Neuronal stem cell (in vitro differentiated cells): ENCODE measurements around the gene PEF1.

Experiments
- DNase-seq: peaks from one replicate; pipeline ENCODE4 v3.0.0-alpha.2; 2013; ENCODE audit warnings: low spot score
- H2AFZ ChIP-seq: one replicate; pipeline ENCODE4 v1.6.1; 2013; ENCODE audit warnings: mild to moderate bottlenecking, low read length, inconsistent platforms
- H2AK5ac ChIP-seq: 2 replicates; pipeline ENCODE4 v1.6.1; 2013; ENCODE audit warnings: low read depth, mild to moderate bottlenecking, inconsistent platforms, low read length, moderate library complexity, mixed read lengths
- H2BK120ac ChIP-seq: 2 replicates; pipeline ENCODE4 v1.6.1; 2013; ENCODE audit warnings: low read depth, mild to moderate bottlenecking, inconsistent platforms, low read length, moderate library complexity, mixed read lengths
- H2BK12ac ChIP-seq: one replicate; pipeline ENCODE4 v1.6.1; 2013; ENCODE audit warnings: low read length, inconsistent platforms
- H2BK15ac ChIP-seq: 2 replicates; pipeline ENCODE4 v1.6.1; 2013; ENCODE audit warnings: mild to moderate bottlenecking, low read length, inconsistent platforms, mixed read lengths
- H2BK5ac ChIP-seq: one replicate; pipeline ENCODE4 v1.6.1; 2013; ENCODE audit warnings: inconsistent platforms, mild to moderate bottlenecking, low read length, moderate library complexity
- H3K14ac ChIP-seq: one replicate; pipeline ENCODE4 v1.6.1; 2013; ENCODE audit warnings: low read length, inconsistent platforms
- H3K18ac ChIP-seq: 2 replicates; pipeline ENCODE4 v1.6.1; 2013; ENCODE audit warnings: low read length, inconsistent platforms
- H3K23ac ChIP-seq: 2 replicates; pipeline ENCODE4 v1.6.1; 2013; ENCODE audit warnings: low read depth, mild to moderate bottlenecking, mixed read lengths, low read length, inconsistent platforms; ENCODE audit not compliant: poor library complexity
- H3K27ac ChIP-seq: replicated peaks from 3 replicates; pipeline ENCODE4 v1.5.1; 2013; ENCODE audit warnings: low read length, inconsistent platforms
- H3K27me3 ChIP-seq, 3 experiments: 2 replicates each; pipeline ENCODE4 v1.6.1; 2013; ENCODE audit warnings: low read length in 3 of 3, mild to moderate bottlenecking in 2 of 3, inconsistent platforms in 1 of 3, low read depth in 1 of 3, mixed read lengths in 1 of 3, moderate library complexity in 1 of 3; ENCODE audit not compliant: control insufficient read depth in 3 of 3, insufficient read depth in 3 of 3
- H3K36me3 ChIP-seq, 2 donors: replicated peaks in 1 of 2; 2 replicates each; pipeline ENCODE4 v1.6.1; 2013; ENCODE audit warnings: low read length in 2 of 2; ENCODE audit not compliant: control insufficient read depth in 2 of 2, insufficient read depth in 2 of 2
- H3K4ac ChIP-seq: 2 replicates; pipeline ENCODE4 v1.6.1; 2013; ENCODE audit warnings: inconsistent platforms, mild to moderate bottlenecking, low read length, moderate library complexity
- H3K4me1 ChIP-seq, 2 donors: 1 replicate in 1 of 2; 2 replicates in 1 of 2; pipeline ENCODE4 v1.6.1; 2013; ENCODE audit warnings: low read length in 2 of 2, low read depth in 1 of 2; ENCODE audit not compliant: control insufficient read depth in 2 of 2, insufficient read depth in 1 of 2
- H3K4me2 ChIP-seq: one replicate; pipeline ENCODE4 v1.6.1; 2013; ENCODE audit warnings: mild to moderate bottlenecking, low read length, inconsistent platforms; ENCODE audit not compliant: insufficient read depth, poor library complexity, severe bottlenecking
- H3K4me3 ChIP-seq, 2 donors: 2 replicates each; pipeline ENCODE4 v1.5.1; 2013; ENCODE audit warnings: low read length in 2 of 2, mild to moderate bottlenecking in 2 of 2, inconsistent platforms in 1 of 2, moderate library complexity in 1 of 2
- H3K79me1 ChIP-seq: one replicate; pipeline ENCODE4 v1.6.1; 2013; ENCODE audit warnings: low read depth, mild to moderate bottlenecking, inconsistent platforms, low read length, moderate library complexity
- H3K9ac ChIP-seq: one replicate; pipeline ENCODE4 v1.6.1; 2013; ENCODE audit warnings: mild to moderate bottlenecking, low read depth, low read length, inconsistent platforms; ENCODE audit not compliant: poor library complexity
- H3K9me3 ChIP-seq, 2 donors: replicated peaks in 1 of 2; 2 replicates each; pipeline versions ENCODE3 to v1.6.1; 2013; ENCODE audit warnings: low read length in 2 of 2, mild to moderate bottlenecking in 2 of 2, inconsistent platforms in 1 of 2, low read depth in 1 of 2, mixed read lengths in 1 of 2, moderate library complexity in 1 of 2; ENCODE audit not compliant: control insufficient read depth in 2 of 2, insufficient read depth in 1 of 2
- H4K8ac ChIP-seq: one replicate; pipeline ENCODE4 v1.6.1; 2013; ENCODE audit warnings: low read depth, mild to moderate bottlenecking, inconsistent platforms, low read length, moderate library complexity
- H4K91ac ChIP-seq: one replicate; pipeline ENCODE4 v1.6.1; 2013; ENCODE audit warnings: low read length, low read depth, mild to moderate bottlenecking, inconsistent platforms; ENCODE audit not compliant: poor library complexity
- WGBS, 2 donors: extraction: QIAGEN DNeasy Blood & Tissue Kit; methylation state at CpG; one replicate each; pipeline ENCODE4 v1.1.7; 2013; ENCODE audit warnings: missing lambda C conversion rate in 2 of 2, mixed read lengths in 1 of 2; ENCODE audit not compliant: insufficient read length in 2 of 2, insufficient replicate concordance in 1 of 2; ENCODE audit errors: extremely low coverage in 2 of 2; 5-methylcytosine and 5-hydroxymethylcytosine counted together

The PEF1 gene

DNA sequence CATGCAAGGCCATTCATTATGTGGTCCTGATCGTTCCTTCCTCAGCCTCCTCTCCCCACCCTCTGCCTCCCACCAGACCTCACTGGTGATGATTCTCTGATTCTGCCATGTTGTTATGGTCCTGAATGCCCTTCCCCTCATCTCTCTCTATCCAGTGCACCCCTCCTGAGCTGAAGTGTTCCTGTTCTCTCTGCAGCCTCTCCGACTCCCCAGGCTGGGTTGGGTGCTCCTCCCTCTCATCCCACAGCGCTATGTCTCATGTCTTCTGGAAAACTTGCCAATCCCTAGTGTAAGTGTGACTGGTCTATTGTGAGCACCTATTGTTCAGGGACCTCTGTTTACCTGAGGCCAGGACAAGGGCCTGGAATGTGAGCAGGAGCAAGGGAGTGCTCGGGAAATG lies 11.1 kb upstream of the PEF1 start:
- Histone ChIP-seq H3K4me2 (no peak overlapping the region), H4K91ac (no peak overlapping the region), H3K4ac (no peak overlapping the region), H2AFZ (no peak overlapping the region), H3K4me3 (no peak overlapping the region), H3K23ac (no peak overlapping the region), H3K14ac (no peak overlapping the region), H3K36me3 (no peaks in the 10 kb centered on the region), H3K27ac (no peak overlapping the region), H2BK120ac (no peak overlapping the region), H2BK15ac (no peak overlapping the region), H3K79me1 (no peaks in the 10 kb centered on the region), H3K9me3 (no peaks in the 10 kb centered on the region), H3K18ac (no peak overlapping the region), H2BK12ac (no peak overlapping the region), H3K4me1 (peaks cover 3 to 7% of the 10 kb centered on the region in 2 donors), H3K9ac (no peak overlapping the region), H2AK5ac (no peak overlapping the region), H4K8ac (no peak overlapping the region), H2BK5ac (no peak overlapping the region), H3K27me3 (peaks cover 0 to 52% (median 0%) of the 10 kb centered on the region in 3 experiments)
- WGBS, 2 donors: no CpG with 5 or more reads among the region's 4 CpGs
- DNase-seq: no peak

DNA sequence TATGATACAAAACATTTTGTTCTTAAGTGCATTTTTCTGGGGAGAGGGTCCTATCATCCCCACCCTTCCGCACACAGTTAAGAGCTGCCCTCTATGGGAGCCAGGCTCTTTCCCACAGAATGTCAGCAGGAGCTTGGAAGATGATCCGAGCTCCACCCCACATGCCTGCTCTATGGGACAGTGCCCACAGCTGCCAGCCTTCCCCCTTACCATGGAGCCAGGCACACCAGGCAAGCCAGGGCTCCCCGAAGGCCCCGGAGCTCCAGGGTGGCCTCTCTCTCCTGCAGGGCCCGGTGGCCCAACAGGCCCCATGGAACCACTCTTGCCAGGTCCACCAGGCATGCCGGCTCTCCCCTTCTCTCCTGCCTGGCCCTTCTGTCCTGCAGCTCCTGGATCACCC lies 10.4 kb upstream of the PEF1 start:
- no peak overlapping the region for H2BK12ac ChIP-seq
- H3K36me3 ChIP-seq: no peaks in the 10 kb centered on the region
- H3K23ac ChIP-seq: no peak overlapping the region
- DNase-seq: no peak
- no peak overlapping the region for H3K9ac ChIP-seq
- no peak overlapping the region for H2BK15ac ChIP-seq
- peak overlapping the region; percentile 17 for H3K14ac ChIP-seq
- no peak overlapping the region for H3K4me2 ChIP-seq
- H3K4ac ChIP-seq: no peak overlapping the region
- H3K27me3 ChIP-seq: peaks cover 0 to 56% (median 0%) of the 10 kb centered on the region in 3 experiments
- H4K8ac ChIP-seq: no peak overlapping the region
- H3K27ac ChIP-seq: no peak overlapping the region
- H3K18ac ChIP-seq: no peak overlapping the region
- H3K9me3 ChIP-seq: no peaks in the 10 kb centered on the region
- no peak overlapping the region for H4K91ac ChIP-seq
- H3K4me3 ChIP-seq: no peak overlapping the region
- H2BK5ac ChIP-seq: no peak overlapping the region
- H3K79me1 ChIP-seq: no peaks in the 10 kb centered on the region
- H3K4me1 ChIP-seq: peaks cover 3 to 7% of the 10 kb centered on the region in 2 donors
- no peak overlapping the region for H2AFZ ChIP-seq
- H2AK5ac ChIP-seq: no peak overlapping the region
- no CpG with 5 or more reads among the region's 6 CpGs for whole genome bisulfite sequencing, 2 donors
- no peak overlapping the region for H2BK120ac ChIP-seq

DNA sequence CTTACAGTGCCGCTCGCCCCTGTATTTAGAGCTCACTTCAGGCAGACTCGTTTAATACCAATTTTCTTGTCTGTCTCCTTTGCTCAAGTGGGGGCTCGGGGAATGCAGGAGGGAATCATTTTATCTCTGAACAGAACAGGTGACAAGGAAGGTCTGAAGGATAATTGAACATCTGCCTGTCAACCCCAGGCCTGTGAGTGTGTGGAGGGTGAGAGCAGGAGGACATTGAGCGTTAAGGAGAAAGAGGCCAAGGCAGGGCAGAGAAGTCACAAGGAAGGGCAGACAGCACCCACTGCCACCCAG lies 9.7 kb upstream of the PEF1 start:
- no peaks in the 10 kb centered on the region for H3K79me1 ChIP-seq
- H2BK12ac ChIP-seq: no peak overlapping the region
- peaks cover 3 to 7% of the 10 kb centered on the region in 2 donors for H3K4me1 ChIP-seq
- no peak overlapping the region for H4K8ac ChIP-seq
- no peak overlapping the region for H3K18ac ChIP-seq
- no peak overlapping the region for H2AK5ac ChIP-seq
- H3K4me3 ChIP-seq: no peak overlapping the region
- H2BK15ac ChIP-seq: no peak overlapping the region
- no peak overlapping the region for H3K4ac ChIP-seq
- no peak overlapping the region for H2BK5ac ChIP-seq
- H3K27me3 ChIP-seq: peaks cover 0 to 56% (median 0%) of the 10 kb centered on the region in 3 experiments
- H2AFZ ChIP-seq: no peak overlapping the region
- no peak overlapping the region for H2BK120ac ChIP-seq
- H3K27ac ChIP-seq: no peak overlapping the region
- H3K9me3 ChIP-seq: no peaks in the 10 kb centered on the region
- H3K23ac ChIP-seq: no peak overlapping the region
- no peak overlapping the region for H3K14ac ChIP-seq
- WGBS, 2 donors: no CpG with 5 or more reads among the region's 5 CpGs
- H4K91ac ChIP-seq: no peak overlapping the region
- H3K4me2 ChIP-seq: no peak overlapping the region
- DNase-seq: no peak
- no peaks in the 10 kb centered on the region for H3K36me3 ChIP-seq
- H3K9ac ChIP-seq: no peak overlapping the region

DNA sequence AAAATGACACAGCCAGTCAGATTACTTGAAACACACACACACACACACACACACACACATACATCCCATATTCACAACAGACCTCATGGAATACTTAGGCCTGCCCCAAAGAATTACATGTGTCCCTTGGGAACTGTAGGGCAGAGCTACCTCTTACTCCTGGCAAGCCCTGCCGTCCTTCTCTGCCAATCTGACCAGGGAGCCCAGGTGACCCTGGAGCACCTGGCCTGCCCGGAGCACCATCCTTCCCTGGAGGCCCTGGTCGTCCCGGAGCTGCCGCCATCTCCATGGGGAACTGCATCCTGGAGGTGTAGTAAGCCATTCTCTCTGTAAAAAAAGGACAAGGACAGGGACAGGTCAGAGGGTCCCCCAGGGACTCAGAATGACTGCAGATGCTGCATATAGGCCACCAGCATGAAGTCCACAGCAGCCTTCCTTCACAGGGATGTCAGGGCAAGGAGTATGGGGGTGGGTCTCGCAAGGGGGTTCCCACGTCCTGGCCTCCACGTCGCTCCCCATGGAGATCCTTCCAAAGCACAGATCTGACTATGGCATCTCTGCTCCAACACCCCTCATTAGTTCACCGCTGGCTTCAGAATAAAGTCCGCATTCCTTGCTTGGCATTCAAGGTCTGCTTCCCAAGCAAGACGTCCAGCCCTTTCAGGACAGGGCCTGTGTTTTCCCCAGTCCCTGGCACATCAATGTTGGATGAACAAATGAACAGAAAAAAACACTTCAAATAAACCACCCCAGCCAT lies 9.2 kb upstream of the PEF1 start:
- H2AK5ac ChIP-seq: no peak overlapping the region
- H3K79me1 ChIP-seq: no peaks in the 10 kb centered on the region
- no peak overlapping the region for H3K4ac ChIP-seq
- H2BK5ac ChIP-seq: no peak overlapping the region
- H3K4me3 ChIP-seq: no peak overlapping the region
- H3K27me3 ChIP-seq: peaks cover 0 to 55% (median 0%) of the 10 kb centered on the region in 3 experiments
- H3K23ac ChIP-seq: no peak overlapping the region
- H2BK120ac ChIP-seq: no peak overlapping the region
- H4K8ac ChIP-seq: no peak overlapping the region
- no CpG with 5 or more reads among the region's 12 CpGs for WGBS, 2 donors
- DNase-seq: no peak
- H3K36me3 ChIP-seq: no peaks in the 10 kb centered on the region
- no peak overlapping the region for H2AFZ ChIP-seq
- H4K91ac ChIP-seq: no peak overlapping the region
- H3K4me1 ChIP-seq: peaks cover 3 to 7% of the 10 kb centered on the region in 2 donors
- H3K27ac ChIP-seq: no peak overlapping the region
- H3K9ac ChIP-seq: peak overlapping the region; percentile 6
- no peaks in the 10 kb centered on the region for H3K9me3 ChIP-seq
- no peak overlapping the region for H3K18ac ChIP-seq
- no peak overlapping the region for H3K4me2 ChIP-seq
- H2BK15ac ChIP-seq: no peak overlapping the region
- H3K14ac ChIP-seq: no peak overlapping the region
- no peak overlapping the region for H2BK12ac ChIP-seq
